Stimulated activated naive CD4-positive, alpha-beta T cell treated with Interleukin-2 at 50 U/mL for 16 hours (primary cell): Measurements from ENCODE around the gene ETV1.

Experiments used
- DNase-seq: peaks from one replicate; lab custom pipeline; 2025; lab: John Stamatoyannopoulos, UW

Gene ETV1

GRCh38 chr7:13987395-13987794 lies 2.1 kb downstream of the ETV1 start:
- no peak for DNase-seq

- no peak for DNase-seq
Observed at GRCh38 chr7:13986208-13986607, 3.3 kb downstream of the ETV1 start.

GRCh38 chr7:13984831-13985685 lies 4.4 kb downstream of the ETV1 start:
- no peak for DNase-seq

GRCh38 chr7:13984061-13984460 lies 5.4 kb downstream of the ETV1 start:
- no peak for DNase-seq

- DNase-seq, result no peak
Observed at GRCh38 chr7:13982940-13983677, 6.4 kb downstream of the ETV1 start.

GRCh38 chr7:13981070-13981469 lies 8.4 kb downstream of the ETV1 start:
- DNase-seq, result no peak

- no peak for DNase-seq
Observed at GRCh38 chr7:13980474-13980873, 9.0 kb downstream of the ETV1 start.

GRCh38 chr7:13979671-13980435 lies 9.6 kb downstream of the ETV1 start:
- DNase-seq, result no peak

GRCh38 chr7:13976594-13976993 lies 12.9 kb downstream of the ETV1 start:
- no peak for DNase-seq

GRCh38 chr7:13965077-13965476 lies 24.4 kb downstream of the ETV1 start:
- DNase-seq, result no peak

- no peak for DNase-seq
Observed at GRCh38 chr7:13963925-13964324, 25.5 kb downstream of the ETV1 start.

GRCh38 chr7:13955494-13955893 lies 34.0 kb downstream of the ETV1 start:
- no peak for DNase-seq

GRCh38 chr7:13953368-13953767 lies 36.1 kb downstream of the ETV1 start:
- no peak for DNase-seq

- DNase-seq, result no peak
Observed at GRCh38 chr7:13952921-13953320, 36.5 kb downstream of the ETV1 start.

- no peak for DNase-seq
Observed at GRCh38 chr7:13949939-13950338, 39.5 kb downstream of the ETV1 start.

GRCh38 chr7:13949445-13949844 lies 40.0 kb downstream of the ETV1 start:
- DNase-seq, result no peak

GRCh38 chr7:13948019-13948801 lies 41.3 kb downstream of the ETV1 start:
- no peak for DNase-seq

GRCh38 chr7:13947535-13947934 lies 41.9 kb downstream of the ETV1 start:
- no peak for DNase-seq

- DNase-seq, result no peak
Observed at GRCh38 chr7:13946181-13946580, 43.3 kb downstream of the ETV1 start.

GRCh38 chr7:13945670-13946069 lies 43.8 kb downstream of the ETV1 start:
- no peak for DNase-seq

- no peak for DNase-seq
Observed at GRCh38 chr7:13933536-13933935, 55.9 kb downstream of the ETV1 start.

GRCh38 chr7:13933091-13933490 lies 56.4 kb downstream of the ETV1 start:
- DNase-seq, result no peak
